A673 (cell line): Measurements from ENCODE around the gene SLC16A10. TPM values are rescaled to one million over a fixed set of nuclear protein-coding genes. Genes with fewer than 3 reads are reported as not detected.

ENCODE experiments used
- BruUV-seq: library from RNA; stranded (reverse); fragments of 400-500 nt; replicated peaks from 2 replicates; lab custom pipeline; 2021; lab: Mats Ljungman, UMichigan
- CTCF ChIA-PET: fragments of 300-600 bp; sonication (Branson Sonifier 250); formaldehyde crosslinking; loops from one replicate; lab custom pipeline; 2022; ENCODE audit warnings: antibody characterized with exemption; lab: Charles Lee
- POLR2A ChIA-PET: fragments of 300-600 bp; sonication (Branson Sonifier 250); formaldehyde crosslinking; loops from one replicate; lab custom pipeline; 2022; ENCODE audit warnings: antibody characterized with exemption; ENCODE audit not compliant: low non-redundant PET; lab: Charles Lee
- DNase-seq: peaks from one replicate; pipeline ENCODE4 v3.0.0-alpha.2; 2015; ENCODE audit warnings: low spot score
- H3K27ac ChIP-seq: fragments of 200-600 bp; sonication (generic); 2 replicates; pipeline ENCODE4 v1.5.1; 2016; ENCODE audit warnings: mixed run types, low read depth, mild to moderate bottlenecking, mixed read lengths, antibody characterized with exemption, low read length; ENCODE audit not compliant: poor library complexity, severe bottlenecking
- H3K27me3 ChIP-seq: fragments of 200-600 bp; sonication (generic); replicated peaks from 2 replicates; pipeline ENCODE4 v1.6.1; 2017; ENCODE audit warnings: mixed run types, low read depth, mild to moderate bottlenecking, mixed read lengths, antibody characterized with exemption, low read length; ENCODE audit not compliant: insufficient read depth, poor library complexity
- H3K36me3 ChIP-seq: fragments of 200-600 bp; sonication (generic); 2 replicates; pipeline ENCODE4 v1.6.1; 2016; ENCODE audit warnings: mixed run types, mild to moderate bottlenecking, mixed read lengths, antibody characterized with exemption, low read length; ENCODE audit not compliant: insufficient read depth, poor library complexity, severe bottlenecking
- H3K4me1 ChIP-seq: fragments of 200-600 bp; sonication (generic); 2 replicates; pipeline ENCODE4 v1.6.1; 2017; ENCODE audit warnings: mixed run types, mild to moderate bottlenecking, mixed read lengths, antibody characterized with exemption, low read length; ENCODE audit not compliant: insufficient read depth, poor library complexity, severe bottlenecking
- H3K4me3 ChIP-seq: fragments of 200-600 bp; sonication (generic); 2 replicates; pipeline ENCODE4 v1.5.1; 2016; ENCODE audit warnings: low read depth, mixed run types, mild to moderate bottlenecking, mixed read lengths, low read length; ENCODE audit not compliant: poor library complexity, severe bottlenecking
- H3K9me3 ChIP-seq: fragments of 200-600 bp; sonication (generic); 2 replicates; pipeline ENCODE4 v1.6.1; 2016; ENCODE audit warnings: mixed run types, low read depth, mild to moderate bottlenecking, mixed read lengths, antibody characterized with exemption, low read length; ENCODE audit not compliant: poor library complexity, severe bottlenecking
- EZH2 ChIP-seq: fragments of 200-600 bp; sonication (generic); IDR thresholded peaks from 2 replicates; pipeline ENCODE4 v1.6.1; 2017; ENCODE audit warnings: borderline replicate concordance, low read depth, mild to moderate bottlenecking, mixed read lengths, antibody characterized with exemption, low read length; ENCODE audit not compliant: poor library complexity, severe bottlenecking
- intact Hi-C: fragments of 100-400 bp; cut with micrococcal nuclease; formaldehyde crosslinking; loops from one replicate; pipeline ENCODE4 v1.10.0; 2022; ENCODE audit not compliant: unreplicated experiment
- total RNA-seq: library from RNA; stranded (reverse); gene quantifications from 2 replicates; pipeline ENCODE4 v1.2.3, GENCODE V29; 2021
- TF ChIP-seq, protein P1 (sequence below): fragments of 300-800, 200-600 bp; sonication (generic); conservative IDR thresholded peaks from 2 replicates; pipeline ENCODE4 v1.5.1; 2017; ENCODE audit warnings: low read depth, mild to moderate bottlenecking, antibody characterized with exemption, low read length, moderate library complexity, mixed read lengths

Gene SLC16A10
- total RNA-seq, 1 experiment from 2014 or later = 7.9 TPM

DNA sequence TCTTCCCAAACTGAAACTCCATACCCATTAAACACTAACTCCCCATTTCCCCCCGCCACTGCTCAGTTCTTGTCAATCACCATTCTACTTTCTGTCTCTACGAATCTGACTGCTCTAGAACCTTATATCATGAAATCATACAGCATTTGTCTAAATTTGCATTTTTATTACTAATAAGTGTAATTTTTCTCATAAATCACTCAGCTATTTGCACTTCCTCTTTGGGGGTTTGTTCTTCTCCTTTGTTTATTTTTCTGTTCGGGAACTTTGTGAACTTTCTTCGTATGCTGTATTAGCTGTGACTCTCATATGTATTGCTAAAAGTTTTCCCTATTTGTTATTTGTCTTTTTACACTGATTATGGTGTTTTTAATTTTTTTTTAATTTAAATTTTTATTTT, 152.2 kb downstream of the SLC16A10 start:
- no TSS peak for BruUV-seq
- POLR2A ChIA-PET = interaction anchor here (0.7 kb wide), 1 partner anchor 229 kb away, joined by 9 read pairs; no protein-coding TSS in a partner anchor

DNA sequence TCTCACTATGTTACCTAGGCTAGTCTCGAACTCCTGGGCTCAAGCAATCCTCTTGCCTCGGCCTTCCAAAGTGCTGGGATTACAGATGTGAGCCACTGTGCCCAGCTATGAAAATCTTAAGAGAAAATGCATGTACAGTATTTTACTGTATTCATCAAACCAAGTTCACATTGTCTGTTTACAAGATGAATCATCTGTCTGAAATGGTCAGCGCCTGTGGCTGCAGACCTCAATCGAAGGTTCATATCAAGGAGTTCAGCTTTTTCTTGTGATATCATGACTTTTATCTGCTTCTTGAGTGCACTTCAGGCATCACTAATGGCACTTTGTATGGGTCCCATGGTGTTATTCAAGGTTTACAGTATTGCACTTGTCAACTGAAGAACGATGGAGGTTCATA, 155.1 kb downstream of the SLC16A10 start:
- BruUV-seq = no TSS peak
- Histone ChIP-seq H3K4me1 (no peaks in the 10 kb centered on the region), H3K27me3 (no peaks in the 10 kb centered on the region), H3K4me3 (no peak overlapping the region), H3K27ac (no peak overlapping the region), H3K9me3 (no peaks in the 10 kb centered on the region), H3K36me3 (no peaks in the 10 kb centered on the region)
- no peak for TF ChIP-seq EZH2
- TF ChIP-seq, protein P1, sequence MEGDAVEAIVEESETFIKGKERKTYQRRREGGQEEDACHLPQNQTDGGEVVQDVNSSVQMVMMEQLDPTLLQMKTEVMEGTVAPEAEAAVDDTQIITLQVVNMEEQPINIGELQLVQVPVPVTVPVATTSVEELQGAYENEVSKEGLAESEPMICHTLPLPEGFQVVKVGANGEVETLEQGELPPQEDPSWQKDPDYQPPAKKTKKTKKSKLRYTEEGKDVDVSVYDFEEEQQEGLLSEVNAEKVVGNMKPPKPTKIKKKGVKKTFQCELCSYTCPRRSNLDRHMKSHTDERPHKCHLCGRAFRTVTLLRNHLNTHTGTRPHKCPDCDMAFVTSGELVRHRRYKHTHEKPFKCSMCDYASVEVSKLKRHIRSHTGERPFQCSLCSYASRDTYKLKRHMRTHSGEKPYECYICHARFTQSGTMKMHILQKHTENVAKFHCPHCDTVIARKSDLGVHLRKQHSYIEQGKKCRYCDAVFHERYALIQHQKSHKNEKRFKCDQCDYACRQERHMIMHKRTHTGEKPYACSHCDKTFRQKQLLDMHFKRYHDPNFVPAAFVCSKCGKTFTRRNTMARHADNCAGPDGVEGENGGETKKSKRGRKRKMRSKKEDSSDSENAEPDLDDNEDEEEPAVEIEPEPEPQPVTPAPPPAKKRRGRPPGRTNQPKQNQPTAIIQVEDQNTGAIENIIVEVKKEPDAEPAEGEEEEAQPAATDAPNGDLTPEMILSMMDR = no peak
- no peak for DNase-seq
- POLR2A ChIA-PET = no interaction called here
- CTCF ChIA-PET = no interaction called here
- intact Hi-C loops = no loop called here

More for the DNA sequence above, 152.2 kb downstream of the SLC16A10 start:
- no peak overlapping the region for H3K4me3 ChIP-seq
- H3K27ac ChIP-seq = no peak overlapping the region
- no peak for TF ChIP-seq EZH2
- TF ChIP-seq, protein P1 = no peak
- no peaks in the 10 kb centered on the region for H3K4me1 ChIP-seq
- no peaks in the 10 kb centered on the region for H3K27me3 ChIP-seq
- H3K36me3 ChIP-seq = no peaks in the 10 kb centered on the region
- DNase-seq = no peak
- CTCF ChIA-PET = no interaction called here
- intact Hi-C loops = no loop called here
- no peaks in the 10 kb centered on the region for H3K9me3 ChIP-seq

DNA sequence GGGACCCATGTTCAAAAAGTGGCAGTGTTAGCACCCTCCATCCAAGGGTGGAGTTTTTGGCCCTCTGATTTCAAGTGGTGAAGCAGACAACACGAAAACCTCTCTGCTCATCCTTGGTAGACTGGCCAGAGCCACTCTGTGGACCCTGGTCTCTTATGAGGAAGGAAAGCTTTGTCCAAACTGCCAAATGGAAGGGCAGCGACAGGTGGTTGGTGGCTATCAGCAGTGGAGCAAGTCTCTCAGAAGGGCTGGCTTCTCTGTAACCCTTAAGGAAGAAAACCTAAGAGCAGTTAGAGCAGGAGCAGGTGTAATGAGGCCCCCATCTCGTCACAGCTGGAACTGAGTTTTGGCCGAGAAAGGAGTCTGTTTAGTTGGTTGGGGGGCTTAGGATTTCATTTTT, 155.8 kb downstream of the SLC16A10 start:
- BruUV-seq = no TSS peak
- H3K36me3 ChIP-seq = no peaks in the 10 kb centered on the region
- ChIA-PET POLR2A (interaction anchor here (0.6 kb wide), 1 partner anchor 171 kb away, joined by 3 read pairs; no protein-coding TSS in a partner anchor), CTCF (no interaction called here)
- TF ChIP-seq, protein P1 = no peak
- TF ChIP-seq EZH2 = no peak
- H3K4me1 ChIP-seq = no peaks in the 10 kb centered on the region
- intact Hi-C loops = no loop called here
- DNase-seq = no peak
- H3K27me3 ChIP-seq = no peaks in the 10 kb centered on the region
- H3K9me3 ChIP-seq = no peaks in the 10 kb centered on the region
- no peak overlapping the region for H3K27ac ChIP-seq
- no peak overlapping the region for H3K4me3 ChIP-seq
